Skeletal muscle satellite cell (primary cell): ENCODE results near the gene ZNF70.
"Not testable (repeated sequence)": the region's sequence is repeated elsewhere in the genome, so short reads cannot be mapped to it uniquely, and the experiment has no call there.

Experiments used
- H3K27me3 ChIP-seq: 2 replicates; pipeline ENCODE4 v1.7.0; 2013; ENCODE audit warnings: low read length; ENCODE audit not compliant: control insufficient read depth, insufficient read depth
- H3K36me3 ChIP-seq: 2 replicates; pipeline ENCODE4 v1.7.0; 2013; ENCODE audit warnings: mild to moderate bottlenecking, control low read depth, low read length; ENCODE audit not compliant: insufficient read depth
- H3K4me1 ChIP-seq: 2 replicates; pipeline ENCODE4 v1.7.0; 2013; ENCODE audit warnings: low read length; ENCODE audit not compliant: control insufficient read depth, insufficient read depth
- H3K4me2 ChIP-seq: 2 replicates; pipeline ENCODE4 v1.7.0; 2013; ENCODE audit warnings: mild to moderate bottlenecking, low read length
- H3K4me3 ChIP-seq: 2 replicates; pipeline ENCODE4 v1.7.0; 2013; ENCODE audit warnings: low read length
- H3K9ac ChIP-seq: 2 replicates; pipeline ENCODE4 v1.7.0; 2013; ENCODE audit warnings: mild to moderate bottlenecking, low read depth, low read length, moderate library complexity
- H3K9me3 ChIP-seq: replicated peaks from 2 replicates; pipeline ENCODE4 v1.7.0; 2013; ENCODE audit warnings: mild to moderate bottlenecking, control low read depth, low read length

ZNF70 gene

GRCh38 chr22:23737696-23738095, 13.2 kb downstream of the ZNF70 start:
- no peaks in the 10 kb centered on the region for H3K27me3 ChIP-seq
- no peak overlapping the region for H3K9ac ChIP-seq
- no peak overlapping the region for H3K4me2 ChIP-seq
- no peaks in the 10 kb centered on the region for H3K9me3 ChIP-seq
- H3K36me3 ChIP-seq, result no peaks in the 10 kb centered on the region
- H3K4me1 ChIP-seq, result peaks cover 5% of the 10 kb centered on the region
- no peak overlapping the region for H3K4me3 ChIP-seq

- H3K4me3 ChIP-seq, H3K4me1 ChIP-seq, H3K9ac ChIP-seq, H3K9me3 ChIP-seq, H3K4me2 ChIP-seq, H3K36me3 ChIP-seq: not testable (repeated sequence)
- H3K27me3 ChIP-seq, result peaks cover 12% of the 10 kb centered on the region
These were observed 22.8 kb downstream of the ZNF70 start for GRCh38 chr22:23728108-23728507.

GRCh38 chr22:23722724-23723123, 28.2 kb downstream of the ZNF70 start:
- no peaks in the 10 kb centered on the region for H3K36me3 ChIP-seq
- H3K27me3 ChIP-seq, result peaks cover 7% of the 10 kb centered on the region
- H3K9me3 ChIP-seq, result no peaks in the 10 kb centered on the region
- no peak overlapping the region for H3K4me3 ChIP-seq
- no peaks in the 10 kb centered on the region for H3K4me1 ChIP-seq
- H3K4me2 ChIP-seq, result no peak overlapping the region
- H3K9ac ChIP-seq, result no peak overlapping the region

GRCh38 chr22:23722160-23722559, 28.8 kb downstream of the ZNF70 start:
- Histone ChIP-seq H3K4me2 (no peak overlapping the region), H3K9ac (no peak overlapping the region), H3K4me1 (peaks cover 4% of the 10 kb centered on the region), H3K9me3 (no peaks in the 10 kb centered on the region), H3K36me3 (no peaks in the 10 kb centered on the region), H3K4me3 (no peak overlapping the region), H3K27me3 (peaks cover 5% of the 10 kb centered on the region)

- no peak overlapping the region for H3K9ac ChIP-seq
- peaks cover 11% of the 10 kb centered on the region for H3K4me1 ChIP-seq
- no peaks in the 10 kb centered on the region for H3K9me3 ChIP-seq
- no peak overlapping the region for H3K4me2 ChIP-seq
- no peaks in the 10 kb centered on the region for H3K27me3 ChIP-seq
- H3K36me3 ChIP-seq, result no peaks in the 10 kb centered on the region
- H3K4me3 ChIP-seq, result no peak overlapping the region
These were observed 30.1 kb downstream of the ZNF70 start for GRCh38 chr22:23720855-23721254.

- Histone ChIP-seq H3K4me2 (no peak overlapping the region), H3K9ac (no peak overlapping the region), H3K36me3 (peaks cover 8% of the 10 kb centered on the region), H3K4me3 (no peak overlapping the region), H3K4me1 (peaks cover 12% of the 10 kb centered on the region), H3K27me3 (no peaks in the 10 kb centered on the region), H3K9me3 (no peaks in the 10 kb centered on the region)
These were observed 32.3 kb downstream of the ZNF70 start for GRCh38 chr22:23718371-23719165.

- peaks cover 12% of the 10 kb centered on the region for H3K4me1 ChIP-seq
These were observed 33.8 kb downstream of the ZNF70 start for GRCh38 chr22:23716811-23717801.

GRCh38 chr22:23715806-23716375, 35.0 kb downstream of the ZNF70 start:
- peaks cover 12% of the 10 kb centered on the region for H3K4me1 ChIP-seq
- no peak overlapping the region for H3K9ac ChIP-seq
- no peaks in the 10 kb centered on the region for H3K9me3 ChIP-seq
- peak overlapping the region; percentile 96 for H3K4me3 ChIP-seq
- H3K27me3 ChIP-seq, result no peaks in the 10 kb centered on the region
- peaks cover 16% of the 10 kb centered on the region for H3K36me3 ChIP-seq
- H3K4me2 ChIP-seq, result peak overlapping the region; percentile 93

More at GRCh38 chr22:23716811-23717801, 33.8 kb downstream of the ZNF70 start:
- H3K27me3 ChIP-seq, result no peaks in the 10 kb centered on the region
- H3K4me2 ChIP-seq, result peak overlapping the region; percentile 93
- H3K9ac ChIP-seq, result peak overlapping the region; percentile 85
- peak overlapping the region; percentile 96 for H3K4me3 ChIP-seq
- H3K36me3 ChIP-seq, result peaks cover 16% of the 10 kb centered on the region
- H3K9me3 ChIP-seq, result no peaks in the 10 kb centered on the region

GRCh38 chr22:23714596-23715578, 36.0 kb downstream of the ZNF70 start:
- Histone ChIP-seq H3K9ac (no peak overlapping the region), H3K36me3 (peaks cover 26% of the 10 kb centered on the region)

GRCh38 chr22:23713696-23714595, 37.0 kb downstream of the ZNF70 start:
- Histone ChIP-seq H3K4me3 (no peak overlapping the region), H3K4me1 (peaks cover 12% of the 10 kb centered on the region), H3K27me3 (no peaks in the 10 kb centered on the region), H3K4me2 (no peak overlapping the region), H3K36me3 (peaks cover 36% of the 10 kb centered on the region), H3K9me3 (no peaks in the 10 kb centered on the region), H3K9ac (no peak overlapping the region)

More at GRCh38 chr22:23714596-23715578, 36.0 kb downstream of the ZNF70 start:
- Histone ChIP-seq H3K9me3 (no peaks in the 10 kb centered on the region), H3K4me3 (no peak overlapping the region), H3K4me2 (no peak overlapping the region), H3K27me3 (no peaks in the 10 kb centered on the region), H3K4me1 (peaks cover 12% of the 10 kb centered on the region)
